K562 (cell line): ENCODE results near the gene ATPAF2. TPM values are rescaled to one million over a fixed set of nuclear protein-coding genes. Genes with fewer than 3 reads are reported as not detected.
A peak's percentile ranks its signal among the peaks of the same experiment; 100 is the strongest.

ENCODE experiments used
- ATAC-seq: fragments of 200-7000 bp; cut with Tn5 transposase; 3 replicates; pipeline ENCODE4 v1.9.1; 2020; ENCODE audit warnings: moderate library complexity
- BruUV-seq: library from RNA; stranded (reverse); fragments of 400-500 nt; replicated peaks from 2 replicates; lab custom pipeline; 2021; lab: Mats Ljungman, UMichigan
- CTCF ChIA-PET: fragments of 300-600 bp; formaldehyde crosslinking; extraction: SDS; loops from one replicate; lab custom pipeline; 2021; ENCODE audit warnings: low intra/inter-chr PET ratio; lab: Yijun Ruan, JAX
- POLR2A ChIA-PET: fragments of 300-600, 350-650 bp; sonication (Branson Sonifier 250); formaldehyde crosslinking; extraction: SDS; loops from one replicate; lab custom pipeline; 2021; ENCODE audit warnings: antibody characterized with exemption, inconsistent platforms; lab: Yijun Ruan, JAX
- DNase-seq, 4 experiments: peaks; one replicate each; pipeline versions ENCODE4 v3.0.0 to v3.0.0-alpha.2; 2011 to 2018; ENCODE audit warnings: low spot score in 3 of 4, mixed read lengths in 3 of 4; ENCODE audit errors: extremely low read depth in 1 of 4
- FAIRE-seq: peaks from 2 replicates; lab custom pipeline; 2011; peaks lifted over from hg19 to GRCh38; lab: Jason Lieb, UNC
- H2AFZ ChIP-seq: 2 replicates; pipeline ENCODE4 v1.6.0; 2011; ENCODE audit warnings: low read depth, low read length, control low read depth, inconsistent platforms
- H3K27ac ChIP-seq: fragments of 200-600 bp; 3 replicates; pipeline ENCODE4 v1.8.0; 2011; ENCODE audit warnings: low read depth, mild to moderate bottlenecking, control low read depth, inconsistent platforms, low read length, moderate library complexity, mixed read lengths; ENCODE audit errors: extremely low read depth
- H3K27me3 ChIP-seq, 2 experiments: fragments of 300-600 bp in 1 of 2; 2 replicates in 1 of 2; 3 replicates in 1 of 2; pipeline versions ENCODE4 v1.6.0 to v1.8.0; 2011; ENCODE audit warnings: inconsistent platforms in 2 of 2, low read length in 2 of 2, mild to moderate bottlenecking in 1 of 2, mixed read lengths in 1 of 2, moderate library complexity in 1 of 2; ENCODE audit not compliant: control insufficient read depth in 2 of 2, insufficient read depth in 2 of 2
- H3K36me3 ChIP-seq: fragments of 300-600 bp; 3 replicates; pipeline ENCODE4 v1.8.0; 2011; ENCODE audit warnings: mild to moderate bottlenecking, low read length, inconsistent platforms; ENCODE audit not compliant: control insufficient read depth, insufficient read depth
- H3K4me1 ChIP-seq, 2 experiments: fragments of 200-600 bp in 1 of 2; replicated peaks in 1 of 2; 2 replicates in 1 of 2; 3 replicates in 1 of 2; pipeline versions ENCODE4 v1.5.1 to v1.8.0; 2011; ENCODE audit warnings: inconsistent platforms in 2 of 2, low read length in 2 of 2, mild to moderate bottlenecking in 1 of 2, mixed read lengths in 1 of 2, moderate library complexity in 1 of 2; ENCODE audit not compliant: control insufficient read depth in 2 of 2, insufficient read depth in 2 of 2
- H3K4me2 ChIP-seq: 2 replicates; pipeline ENCODE4 v1.6.1; 2011; ENCODE audit warnings: low read length, control low read depth, inconsistent platforms, mixed read lengths; ENCODE audit not compliant: insufficient read depth
- H3K4me3 ChIP-seq: fragments of 200-600 bp; sonication (generic), shearing (Covaris generic); 2 replicates; pipeline ENCODE4 v1.5.1; 2016; ENCODE audit warnings: control low read depth, inconsistent platforms
- H3K79me2 ChIP-seq: fragments of 200-600 bp; 3 replicates; pipeline ENCODE4 v1.8.0; 2011; ENCODE audit warnings: low read length, inconsistent platforms; ENCODE audit not compliant: control insufficient read depth, insufficient read depth
- H3K9ac ChIP-seq, 2 experiments: 2 replicates each; pipeline versions ENCODE4 v1.6.0 to v1.6.1; 2011; ENCODE audit warnings: low read depth in 2 of 2, low read length in 2 of 2, control low read depth in 1 of 2, inconsistent platforms in 1 of 2, mild to moderate bottlenecking in 1 of 2, mixed read lengths in 1 of 2; ENCODE audit not compliant: insufficient read depth in 1 of 2
- H3K9me1 ChIP-seq: one replicate; pipeline ENCODE4 v1.6.0; 2011; ENCODE audit warnings: inconsistent platforms, mild to moderate bottlenecking, low read length, moderate library complexity; ENCODE audit not compliant: control insufficient read depth, insufficient read depth
- H3K9me3 ChIP-seq: replicated peaks from 2 replicates; pipeline ENCODE4 v1.5.1; 2011; ENCODE audit warnings: low read depth, low read length, inconsistent platforms; ENCODE audit not compliant: control insufficient read depth, insufficient read depth
- H4K20me1 ChIP-seq: replicated peaks from 2 replicates; pipeline ENCODE4 v1.6.1; 2011; ENCODE audit warnings: low read length, inconsistent platforms, mixed read lengths; ENCODE audit not compliant: control insufficient read depth, insufficient read depth
- CBFA2T3 ChIP-seq: fragments of 450-650 bp; IDR thresholded peaks from 2 replicates; pipeline ENCODE4 v1.6.1; 2017
- CEBPB ChIP-seq: fragments of 450-650 bp; IDR thresholded peaks from 2 replicates; pipeline ENCODE4 v1.6.1; 2016; ENCODE audit warnings: missing genetic modification characterization, missing compliant biosample characterization
- CREB1 ChIP-seq, 2 experiments: sonication (generic) in 1 of 2; formaldehyde crosslinking in 1 of 2; IDR thresholded peaks; 2 replicates each; pipeline versions ENCODE4 v1.6.1 to v1.8.0; 2012 to 2022; ENCODE audit warnings: inconsistent platforms in 1 of 2, mild to moderate bottlenecking in 1 of 2, missing genetic modification reagents in 1 of 2, moderate library complexity in 1 of 2
- KDM1A ChIP-seq, 2 experiments: fragments of 450-650 bp; IDR thresholded peaks; 2 replicates each; pipeline ENCODE4 v1.6.1; 2016; ENCODE audit warnings: mild to moderate bottlenecking in 2 of 2
- MTA1 ChIP-seq: fragments of 450-650 bp; IDR thresholded peaks from 2 replicates; pipeline ENCODE4 v1.6.1; 2017; ENCODE audit warnings: borderline replicate concordance
- RFX1 ChIP-seq: fragments of 450-650 bp; IDR thresholded peaks from 2 replicates; pipeline ENCODE4 v1.6.1; 2016; ENCODE audit warnings: mild to moderate bottlenecking, moderate library complexity
- SMAD3 ChIP-seq: fragments of 450-650 bp; formaldehyde crosslinking; conservative IDR thresholded peaks from 2 replicates; pipeline ENCODE4 v1.4.0; 2020; ENCODE audit warnings: mild to moderate bottlenecking
- SOX6 ChIP-seq: fragments of 450-650 bp; IDR thresholded peaks from 2 replicates; pipeline ENCODE4 v1.6.1; 2014; ENCODE audit warnings: mild to moderate bottlenecking
- SPI1 ChIP-seq: IDR thresholded peaks from 2 replicates; pipeline ENCODE4 v1.6.1; 2011; ENCODE audit warnings: low read depth, low read length, control low read depth, borderline replicate concordance
- ZNF174 ChIP-seq: fragments of 250-450 bp; sonication (Bioruptor Pico); IDR thresholded peaks from 2 replicates; pipeline ENCODE4 v1.4.0; 2020; ENCODE audit warnings: mild to moderate bottlenecking
- WGBS: fragments of 100-300 bp; shearing (Covaris generic); methylation state at CpG from one replicate; pipeline ENCODE4 v1.1.6; 2016; ENCODE audit warnings: low coverage, mixed read lengths; ENCODE audit not compliant: insufficient coverage; ENCODE audit errors: missing lambda C conversion rate; 5-methylcytosine and 5-hydroxymethylcytosine counted together
- in situ Hi-C: fragments of 300-500 bp; cut with MboI; formaldehyde crosslinking; loops from 4 replicates; pipeline ENCODE4 v1.15.0; 2018; ENCODE audit warnings: inconsistent platforms, mixed read lengths
- intact Hi-C: fragments of 100-400 bp; cut with micrococcal nuclease; formaldehyde crosslinking; loops from 2 replicates; pipeline ENCODE4 v1.14.2; 2022
- polyA plus RNA-seq, 8 experiments: library from polyadenylated mRNA; depleted of rRNA in 4 of 8; stranded (reverse) in 5 of 8; unstranded in 3 of 8; fragments of >200 nt; fragmentation: Nextera tagmentation in 2 of 8; fragmentation: Illumina TruSeq in 1 of 8; extraction: Ambion mirVana in 2 of 8; extraction: Trizol in 1 of 8; gene quantifications; 2 replicates each; pipeline versions ENCODE4 v1.2.1 to v1.2.3, GENCODE V29; 2011 to 2014; ENCODE audit warnings: inconsistent platforms in 1 of 8, missing spikeins in 1 of 8
- total RNA-seq, 7 experiments: library from RNA; depleted of rRNA in 6 of 7; stranded (reverse); fragments of >200 nt in 6 of 7; fragmentation: Illumina TruSeq in 2 of 7; extraction: Trizol in 2 of 7; gene quantifications; 2 replicates each; pipeline versions ENCODE4 v1.2.1 to v1.2.3, GENCODE V29; 2011 to 2021; ENCODE audit warnings: low replicate concordance in 1 of 7
- TF ChIP-seq, protein P1 (sequence below): fragments of 250-450 bp; sonication (Bioruptor Pico); IDR thresholded peaks from 2 replicates; pipeline ENCODE4 v1.8.0; 2022; ENCODE audit warnings: inconsistent platforms, mild to moderate bottlenecking, moderate library complexity, borderline replicate concordance
- TF ChIP-seq, protein P2 (sequence below): fragments of 250-450 bp; sonication (Bioruptor Pico); IDR thresholded peaks from 2 replicates; pipeline ENCODE4 v1.8.0; 2021; ENCODE audit warnings: borderline replicate concordance, mild to moderate bottlenecking, moderate library complexity; ENCODE audit not compliant: poor library complexity, severe bottlenecking
- TF ChIP-seq, protein P3 (sequence below): fragments of 450-650 bp; conservative IDR thresholded peaks from 2 replicates; pipeline ENCODE4 v1.6.1; 2016; ENCODE audit warnings: missing genetic modification characterization, low read depth, mild to moderate bottlenecking, missing compliant biosample characterization, moderate library complexity

ATPAF2 gene
- total and polyA plus RNA-seq, 9 of the 15 experiments (the other 6 are each of a cell fraction or from before 2014, with no cell fraction given) = 2.1 to 19.2 (median 11.3) TPM

DNA sequence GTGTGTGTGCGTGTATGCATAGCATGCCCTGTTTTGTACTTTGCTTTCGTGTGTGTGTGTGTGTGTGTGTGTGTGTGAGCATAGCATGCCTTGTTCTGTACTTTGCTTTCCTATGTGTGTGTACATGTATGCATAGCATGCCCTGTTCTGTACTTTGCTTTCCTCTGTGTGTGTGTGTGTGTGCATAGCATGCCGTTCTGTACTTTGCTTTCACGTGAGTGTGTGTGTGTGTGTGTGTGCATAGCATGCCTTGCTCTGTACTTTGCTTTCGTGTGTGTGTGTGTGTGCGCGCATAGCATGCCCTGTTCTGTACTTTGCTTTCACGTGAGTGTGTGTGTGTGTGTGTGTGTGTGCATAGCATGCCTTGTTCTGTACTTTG, 38.9 kb downstream of the ATPAF2 start:
- Histone ChIP-seq H3K9me3 (no peaks in the 10 kb centered on the region), H3K27me3 (no peaks in the 10 kb centered on the region)
- TF ChIP-seq MTA1 (no peak), KDM1A (IDR thresholded peaks at IDR 0.05) (no peak)
- TF ChIP-seq, protein P1, sequence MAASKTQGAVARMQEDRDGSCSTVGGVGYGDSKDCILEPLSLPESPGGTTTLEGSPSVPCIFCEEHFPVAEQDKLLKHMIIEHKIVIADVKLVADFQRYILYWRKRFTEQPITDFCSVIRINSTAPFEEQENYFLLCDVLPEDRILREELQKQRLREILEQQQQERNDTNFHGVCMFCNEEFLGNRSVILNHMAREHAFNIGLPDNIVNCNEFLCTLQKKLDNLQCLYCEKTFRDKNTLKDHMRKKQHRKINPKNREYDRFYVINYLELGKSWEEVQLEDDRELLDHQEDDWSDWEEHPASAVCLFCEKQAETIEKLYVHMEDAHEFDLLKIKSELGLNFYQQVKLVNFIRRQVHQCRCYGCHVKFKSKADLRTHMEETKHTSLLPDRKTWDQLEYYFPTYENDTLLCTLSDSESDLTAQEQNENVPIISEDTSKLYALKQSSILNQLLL (CRISPR knock-in tag) = no peak
- TF ChIP-seq, all 486 proteins: peak for 0
- no peak for DNase-seq
- 63% methylated on average over 8 of the region's 8 CpGs for WGBS
- ChIA-PET POLR2A (no interaction called here), CTCF (no interaction called here)
- Histone ChIP-seq H4K20me1 (no peaks in the 10 kb centered on the region), H3K36me3 (no peaks in the 10 kb centered on the region), H3K9ac (no peak overlapping the region), H3K4me2 (no peak overlapping the region), H3K79me2 (no peaks in the 10 kb centered on the region), H3K27ac (no peak overlapping the region), H3K4me1 (peaks cover 0 to 11% of the 10 kb centered on the region in 2 experiments; a peak in 3 of 5 replicates), H3K9me1 (no peaks in the 10 kb centered on the region), H3K4me3 (no peak overlapping the region), H2AFZ (no peak overlapping the region)
- FAIRE-seq = no peak
- ATAC-seq = no peak
- in situ Hi-C loops = no loop called here
- no TSS peak for BruUV-seq
- intact Hi-C loops = no loop called here

DNA sequence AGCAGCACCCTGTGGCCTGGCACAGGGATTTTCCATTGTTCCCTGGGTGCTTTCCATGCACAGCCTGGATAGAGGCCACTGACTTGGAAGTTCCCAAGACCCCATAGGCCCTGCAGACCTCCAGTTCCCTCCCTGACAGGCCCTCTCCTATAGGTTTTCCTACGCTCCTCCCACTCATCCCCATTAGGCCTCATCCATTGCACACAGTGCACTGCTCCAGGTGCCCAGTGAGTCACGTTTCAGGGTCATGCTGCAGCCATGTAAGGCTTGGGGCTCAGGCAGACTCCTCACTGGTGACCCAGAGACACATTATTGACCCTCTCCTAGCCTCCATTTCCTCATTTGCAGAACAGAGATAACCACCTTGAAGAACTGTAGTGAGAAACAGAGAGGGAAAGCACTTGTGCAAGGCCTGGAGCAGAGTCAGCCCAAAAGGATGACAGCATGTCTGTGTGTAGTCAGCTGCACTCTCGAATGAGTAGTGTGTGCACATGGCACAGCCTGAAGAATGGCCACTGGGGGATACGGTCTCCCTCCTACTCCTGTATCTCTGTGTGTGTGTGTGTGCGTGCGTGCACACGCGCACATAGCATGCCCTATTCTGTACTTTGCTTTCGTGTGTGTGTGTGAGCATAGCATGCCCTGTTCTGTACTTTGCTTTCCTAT, 39.5 kb downstream of the ATPAF2 start:
- H3K4me2 ChIP-seq = no peak overlapping the region
- in situ Hi-C loops = no loop called here
- no peak overlapping the region for H2AFZ ChIP-seq
- H3K9me1 ChIP-seq = no peaks in the 10 kb centered on the region
- no peak overlapping the region for H3K27ac ChIP-seq
- WGBS = 59% methylated on average over 9 of the region's 9 CpGs
- H3K9ac ChIP-seq = peak overlapping the region in 1 of 2 experiments; percentile 26; a peak in 1 of 4 replicates
- peaks cover 0 to 11% of the 10 kb centered on the region in 2 experiments; a peak in 3 of 5 replicates for H3K4me1 ChIP-seq
- H3K79me2 ChIP-seq = no peaks in the 10 kb centered on the region
- ChIA-PET POLR2A (no interaction called here), CTCF (no interaction called here)
- no peaks in the 10 kb centered on the region for H4K20me1 ChIP-seq
- FAIRE-seq (no peak), DNase-seq (peak in 1 of 4 experiments; percentile 14), ATAC-seq (no peak; the same call in 2 of the 3 replicates)
- H3K9me3 ChIP-seq = no peaks in the 10 kb centered on the region
- no peak overlapping the region for H3K4me3 ChIP-seq
- no peaks in the 10 kb centered on the region for H3K36me3 ChIP-seq
- H3K27me3 ChIP-seq = no peaks in the 10 kb centered on the region
- BruUV-seq = no TSS peak
- intact Hi-C loops = no loop called here
- TF ChIP-seq, protein P2, sequence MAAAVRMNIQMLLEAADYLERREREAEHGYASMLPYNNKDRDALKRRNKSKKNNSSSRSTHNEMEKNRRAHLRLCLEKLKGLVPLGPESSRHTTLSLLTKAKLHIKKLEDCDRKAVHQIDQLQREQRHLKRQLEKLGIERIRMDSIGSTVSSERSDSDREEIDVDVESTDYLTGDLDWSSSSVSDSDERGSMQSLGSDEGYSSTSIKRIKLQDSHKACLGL = no peak
- TF ChIP-seq SOX6 (no peak), CEBPB (no peak), SPI1 (peak; percentile 48; the same call in 1 of the 2 replicates), SMAD3 (CRISPR knock-in tag) (no peak), CREB1 (IDR thresholded peaks at IDR 0.05) (no peak), CREB1 (CRISPR knock-in tag; IDR thresholded peaks at IDR 0.05) (no peak), RFX1 (no peak), ZNF174 (CRISPR knock-in tag) (no peak), CBFA2T3 (peak; percentile 24; the same call in 1 of the 2 replicates)
- TF ChIP-seq, protein P3, sequence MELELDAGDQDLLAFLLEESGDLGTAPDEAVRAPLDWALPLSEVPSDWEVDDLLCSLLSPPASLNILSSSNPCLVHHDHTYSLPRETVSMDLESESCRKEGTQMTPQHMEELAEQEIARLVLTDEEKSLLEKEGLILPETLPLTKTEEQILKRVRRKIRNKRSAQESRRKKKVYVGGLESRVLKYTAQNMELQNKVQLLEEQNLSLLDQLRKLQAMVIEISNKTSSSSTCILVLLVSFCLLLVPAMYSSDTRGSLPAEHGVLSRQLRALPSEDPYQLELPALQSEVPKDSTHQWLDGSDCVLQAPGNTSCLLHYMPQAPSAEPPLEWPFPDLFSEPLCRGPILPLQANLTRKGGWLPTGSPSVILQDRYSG (tag) = no peak
